HepG2 (cell line): ENCODE results near the gene RECK. TPM values are rescaled to one million over a fixed set of nuclear protein-coding genes. Genes with fewer than 3 reads are reported as not detected.

Source experiments
- ATAC-seq: fragments of 200-7000 bp; cut with Tn5 transposase; 3 replicates; pipeline ENCODE4 v1.9.1; 2020; ENCODE audit warnings: mild to moderate bottlenecking, moderate library complexity
- BruUV-seq: library from RNA; stranded (reverse); fragments of 400-500 nt; replicated peaks from 2 replicates; lab custom pipeline; 2021; lab: Mats Ljungman, UMichigan
- CTCF ChIA-PET: fragments of 300-600 bp; formaldehyde crosslinking; extraction: SDS; loops from one replicate; lab custom pipeline; 2021; ENCODE audit warnings: low total read pairs, inconsistent platforms, low intra/inter-chr PET ratio; lab: Yijun Ruan, JAX
- POLR2A ChIA-PET: fragments of 350-600 bp; sonication (Branson Sonifier 250); formaldehyde crosslinking; loops from one replicate; lab custom pipeline; 2020; ENCODE audit warnings: antibody characterized with exemption, inconsistent platforms; lab: Yijun Ruan, JAX
- DNase-seq: peaks from one replicate; pipeline ENCODE4 v3.0.0-alpha.2; 2015; ENCODE audit warnings: low spot score
- FAIRE-seq: peaks from 3 replicates; lab custom pipeline; 2011; peaks lifted over from hg19 to GRCh38; lab: Jason Lieb, UNC
- H2AFZ ChIP-seq: one replicate; pipeline ENCODE4 v1.6.1; 2011; ENCODE audit warnings: low read length, inconsistent platforms
- H3K27ac ChIP-seq: fragments of 300-600 bp; 3 replicates; pipeline ENCODE4 v1.8.0; 2011; ENCODE audit warnings: mixed run types, mild to moderate bottlenecking, mixed read lengths, low read length, inconsistent platforms; ENCODE audit not compliant: insufficient read depth; ENCODE audit errors: extremely low read length
- H3K27me3 ChIP-seq, 2 experiments: fragments of 200-600 bp in 1 of 2; 2 replicates in 1 of 2; 3 replicates in 1 of 2; pipeline versions ENCODE4 v1.6.0 to v1.8.0; 2011; ENCODE audit warnings: low read length in 2 of 2, mild to moderate bottlenecking in 2 of 2, moderate library complexity in 2 of 2, inconsistent platforms in 1 of 2; ENCODE audit not compliant: insufficient read depth in 2 of 2, control insufficient read depth in 1 of 2
- H3K36me3 ChIP-seq, 2 experiments: fragments of 200-600 bp in 1 of 2; replicated peaks in 1 of 2; 2 replicates in 1 of 2; 3 replicates in 1 of 2; pipeline versions ENCODE4 v1.5.1 to v1.8.0; 2011; ENCODE audit warnings: low read length in 2 of 2, inconsistent platforms in 1 of 2; ENCODE audit not compliant: insufficient read depth in 2 of 2, control insufficient read depth in 1 of 2
- H3K4me1 ChIP-seq: 2 replicates; pipeline ENCODE4 v1.5.1; 2012; ENCODE audit warnings: low read length, inconsistent platforms; ENCODE audit not compliant: insufficient read depth
- H3K4me2 ChIP-seq: 2 replicates; pipeline ENCODE4 v1.6.0; 2011; ENCODE audit warnings: low read depth, low read length, inconsistent platforms
- H3K4me3 ChIP-seq, 3 experiments: fragments of 200-600 bp in 1 of 3; sonication (generic), shearing (Covaris generic) in 1 of 3; replicated peaks in 1 of 3; 2 replicates each; pipeline ENCODE4 v1.5.1; 2011 to 2016; ENCODE audit warnings: low read length in 3 of 3, inconsistent platforms in 2 of 3, low read depth in 2 of 3, mild to moderate bottlenecking in 2 of 3, control low read depth in 1 of 3, mixed read lengths in 1 of 3; ENCODE audit not compliant: insufficient read depth in 1 of 3
- H3K79me2 ChIP-seq: one replicate; pipeline ENCODE4 v1.6.1; 2011; ENCODE audit warnings: low read length, inconsistent platforms; ENCODE audit not compliant: insufficient read depth
- H3K9ac ChIP-seq: 2 replicates; pipeline ENCODE4 v1.6.0; 2011; ENCODE audit warnings: mild to moderate bottlenecking, low read depth, low read length, inconsistent platforms; ENCODE audit not compliant: insufficient read depth
- H3K9me3 ChIP-seq: 2 replicates; pipeline ENCODE4 v1.5.1; 2012; ENCODE audit warnings: mild to moderate bottlenecking, low read length
- H4K20me1 ChIP-seq: 2 replicates; pipeline ENCODE4 v1.6.0; 2011; ENCODE audit warnings: inconsistent platforms, mild to moderate bottlenecking, low read length, moderate library complexity; ENCODE audit not compliant: insufficient read depth
- BCL6 ChIP-seq: IDR thresholded peaks from 2 replicates; pipeline ENCODE4 v1.6.1; 2016; ENCODE audit warnings: missing genetic modification reagents, missing compliant biosample characterization
- DBP ChIP-seq: sonication (generic); formaldehyde crosslinking; IDR thresholded peaks from 2 replicates; pipeline ENCODE4 v1.4.0; 2020; ENCODE audit warnings: missing genetic modification reagents; ENCODE audit errors: not compliant biosample characterization
- E2F2 ChIP-seq: sonication (generic); formaldehyde crosslinking; IDR thresholded peaks from 2 replicates; pipeline ENCODE4 v1.4.0; 2020; ENCODE audit warnings: missing genetic modification reagents, borderline replicate concordance
- EED ChIP-seq: sonication (generic); formaldehyde crosslinking; IDR thresholded peaks from 2 replicates; pipeline ENCODE4 v1.5.0; 2020; ENCODE audit warnings: mild to moderate bottlenecking, missing genetic modification reagents
- GMEB2 ChIP-seq: IDR thresholded peaks from 2 replicates; pipeline ENCODE4 v1.6.1; 2016; ENCODE audit warnings: missing biosample characterization, missing genetic modification reagents, low read depth
- KMT2A ChIP-seq: sonication (generic); formaldehyde crosslinking; IDR thresholded peaks from 2 replicates; pipeline ENCODE4 v1.4.0; 2020; ENCODE audit warnings: missing genetic modification reagents
- NPAS2 ChIP-seq: sonication (generic); formaldehyde crosslinking; IDR thresholded peaks from 2 replicates; pipeline ENCODE4 v1.8.0; 2022; ENCODE audit warnings: mild to moderate bottlenecking, missing genetic modification reagents, borderline replicate concordance
- RBM39 ChIP-seq: fragments of 200-400 bp; formaldehyde crosslinking; IDR thresholded peaks from one replicate; pipeline ENCODE4 v1.6.1; 2018; ENCODE audit warnings: antibody characterized with exemption, mild to moderate bottlenecking, low read depth, low read length; ENCODE audit not compliant: poor library complexity, severe bottlenecking
- SMARCE1 ChIP-seq: fragments of 450-650 bp; IDR thresholded peaks from 2 replicates; pipeline ENCODE4 v1.6.1; 2017; ENCODE audit warnings: borderline replicate concordance
- SP1 ChIP-seq, 2 experiments: fragments of 450-650 bp in 1 of 2; sonication (generic) in 1 of 2; formaldehyde crosslinking in 1 of 2; IDR thresholded peaks; 2 replicates each; pipeline versions ENCODE4 v1.4.0 to v1.6.1; 2016 to 2020; ENCODE audit warnings: missing genetic modification reagents in 1 of 2
- ZMYM2 ChIP-seq: sonication (generic); formaldehyde crosslinking; IDR thresholded peaks from 2 replicates; pipeline ENCODE4 v1.8.0; 2022; ENCODE audit warnings: mild to moderate bottlenecking, missing genetic modification reagents
- ZNF543 ChIP-seq: sonication (generic); formaldehyde crosslinking; IDR thresholded peaks from 2 replicates; pipeline ENCODE4 v1.4.0; 2020; ENCODE audit warnings: mild to moderate bottlenecking, missing genetic modification reagents
- ZSCAN22 ChIP-seq: sonication (generic); formaldehyde crosslinking; IDR thresholded peaks from 2 replicates; pipeline ENCODE4 v1.4.0; 2020; ENCODE audit warnings: mild to moderate bottlenecking, missing genetic modification reagents
- WGBS: methylation state at CpG from one replicate; pipeline ENCODE4 v1.1.6; 2017; ENCODE audit warnings: low lambda C conversion rate; 5-methylcytosine and 5-hydroxymethylcytosine counted together
- in situ Hi-C: cut with HindIII; loops from 2 replicates; pipeline ENCODE4 v1.10.0; 2017; ENCODE audit warnings: low pct_unique_long_range_greater_than_20kb; ENCODE audit not compliant: extremely low pct_ligation_motif_present
- intact Hi-C: fragments of 100-400 bp; cut with micrococcal nuclease; formaldehyde crosslinking; loops from one replicate; pipeline ENCODE4 v1.10.0; 2022; ENCODE audit not compliant: unreplicated experiment
- polyA plus RNA-seq, 8 experiments: library from polyadenylated mRNA; depleted of rRNA in 3 of 8; stranded (reverse) in 7 of 8; unstranded in 1 of 8; fragments of >200 nt; fragmentation: Illumina TruSeq in 4 of 8; extraction: Trizol in 4 of 8; gene quantifications; 2 replicates each; pipeline versions ENCODE4 v1.2.1 to v1.2.3, GENCODE V29; 2011 to 2016; ENCODE audit warnings: low read depth in 4 of 8, missing spikeins in 1 of 8, mixed read lengths in 1 of 8; ENCODE audit not compliant: insufficient read depth in 1 of 8
- total RNA-seq, 5 experiments: library from RNA; depleted of rRNA; stranded (reverse); fragments of >200 nt; fragmentation: Illumina TruSeq; extraction: Trizol; gene quantifications; 2 replicates each; pipeline ENCODE4 v1.2.3, GENCODE V29; 2016; ENCODE audit warnings: low read depth in 1 of 5
- TF ChIP-seq, protein P1 (sequence below): sonication (generic); formaldehyde crosslinking; IDR thresholded peaks from 2 replicates; pipeline ENCODE4 v1.4.0; 2020; ENCODE audit warnings: missing genetic modification reagents

The RECK gene
- total and polyA plus RNA-seq, 2 of the 13 experiments (the other 11 are each of a cell fraction or from before 2014, with no cell fraction given), result 3.1 to 4.8 TPM

- ATAC-seq (no peak), DNase-seq (no peak)
- TF ChIP-seq, protein P1, sequence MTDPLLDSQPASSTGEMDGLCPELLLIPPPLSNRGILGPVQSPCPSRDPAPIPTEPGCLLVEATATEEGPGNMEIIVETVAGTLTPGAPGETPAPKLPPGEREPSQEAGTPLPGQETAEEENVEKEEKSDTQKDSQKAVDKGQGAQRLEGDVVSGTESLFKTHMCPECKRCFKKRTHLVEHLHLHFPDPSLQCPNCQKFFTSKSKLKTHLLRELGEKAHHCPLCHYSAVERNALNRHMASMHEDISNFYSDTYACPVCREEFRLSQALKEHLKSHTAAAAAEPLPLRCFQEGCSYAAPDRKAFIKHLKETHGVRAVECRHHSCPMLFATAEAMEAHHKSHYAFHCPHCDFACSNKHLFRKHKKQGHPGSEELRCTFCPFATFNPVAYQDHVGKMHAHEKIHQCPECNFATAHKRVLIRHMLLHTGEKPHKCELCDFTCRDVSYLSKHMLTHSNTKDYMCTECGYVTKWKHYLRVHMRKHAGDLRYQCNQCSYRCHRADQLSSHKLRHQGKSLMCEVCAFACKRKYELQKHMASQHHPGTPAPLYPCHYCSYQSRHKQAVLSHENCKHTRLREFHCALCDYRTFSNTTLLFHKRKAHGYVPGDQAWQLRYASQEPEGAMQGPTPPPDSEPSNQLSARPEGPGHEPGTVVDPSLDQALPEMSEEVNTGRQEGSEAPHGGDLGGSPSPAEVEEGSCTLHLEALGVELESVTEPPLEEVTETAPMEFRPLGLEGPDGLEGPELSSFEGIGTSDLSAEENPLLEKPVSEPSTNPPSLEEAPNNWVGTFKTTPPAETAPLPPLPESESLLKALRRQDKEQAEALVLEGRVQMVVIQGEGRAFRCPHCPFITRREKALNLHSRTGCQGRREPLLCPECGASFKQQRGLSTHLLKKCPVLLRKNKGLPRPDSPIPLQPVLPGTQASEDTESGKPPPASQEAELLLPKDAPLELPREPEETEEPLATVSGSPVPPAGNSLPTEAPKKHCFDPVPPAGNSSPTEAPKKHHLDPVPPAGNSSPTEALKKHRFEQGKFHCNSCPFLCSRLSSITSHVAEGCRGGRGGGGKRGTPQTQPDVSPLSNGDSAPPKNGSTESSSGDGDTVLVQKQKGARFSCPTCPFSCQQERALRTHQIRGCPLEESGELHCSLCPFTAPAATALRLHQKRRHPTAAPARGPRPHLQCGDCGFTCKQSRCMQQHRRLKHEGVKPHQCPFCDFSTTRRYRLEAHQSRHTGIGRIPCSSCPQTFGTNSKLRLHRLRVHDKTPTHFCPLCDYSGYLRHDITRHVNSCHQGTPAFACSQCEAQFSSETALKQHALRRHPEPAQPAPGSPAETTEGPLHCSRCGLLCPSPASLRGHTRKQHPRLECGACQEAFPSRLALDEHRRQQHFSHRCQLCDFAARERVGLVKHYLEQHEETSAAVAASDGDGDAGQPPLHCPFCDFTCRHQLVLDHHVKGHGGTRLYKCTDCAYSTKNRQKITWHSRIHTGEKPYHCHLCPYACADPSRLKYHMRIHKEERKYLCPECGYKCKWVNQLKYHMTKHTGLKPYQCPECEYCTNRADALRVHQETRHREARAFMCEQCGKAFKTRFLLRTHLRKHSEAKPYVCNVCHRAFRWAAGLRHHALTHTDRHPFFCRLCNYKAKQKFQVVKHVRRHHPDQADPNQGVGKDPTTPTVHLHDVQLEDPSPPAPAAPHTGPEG (CRISPR knock-in tag), result no peak
- TF ChIP-seq ZSCAN22 (CRISPR knock-in tag) (no peak), DBP (CRISPR knock-in tag) (no peak), KMT2A (CRISPR knock-in tag) (no peak), SMARCE1 (no peak), BCL6 (CRISPR knock-in tag) (no peak), EED (CRISPR knock-in tag) (no peak), ZMYM2 (CRISPR knock-in tag) (no peak), ZNF543 (no peak), RBM39 (no peak), GMEB2 (CRISPR knock-in tag) (no peak), NPAS2 (no peak), SP1 (IDR thresholded peaks at IDR 0.05) (no peak), SP1 (CRISPR knock-in tag; IDR thresholded peaks at IDR 0.05) (no peak), E2F2 (CRISPR knock-in tag) (no peak)
These were observed 17.6 kb upstream of the RECK start for GRCh38 chr9:36018891-36019720.

More at GRCh38 chr9:36018891-36019720, 17.6 kb upstream of the RECK start:
- H3K4me2 ChIP-seq, result no peak overlapping the region
- BruUV-seq, result no TSS peak
- no peaks in the 10 kb centered on the region for H3K9me3 ChIP-seq
- ChIA-PET POLR2A (no interaction called here), CTCF (no interaction called here)
- no peaks in the 10 kb centered on the region for H3K36me3 ChIP-seq
- no peak overlapping the region for H3K27ac ChIP-seq
- no peaks in the 10 kb centered on the region for H4K20me1 ChIP-seq
- intact Hi-C loops (no loop called here), in situ Hi-C loops (no loop called here)
- 29% methylated on average over 6 of the region's 6 CpGs for WGBS
- no peaks in the 10 kb centered on the region for H3K79me2 ChIP-seq
- H3K9ac ChIP-seq, result no peak overlapping the region
- H3K4me3 ChIP-seq, result no peak overlapping the region
- peaks cover 0 to 6% of the 10 kb centered on the region in 2 experiments; a peak in 1 of 5 replicates for H3K27me3 ChIP-seq
- no peaks in the 10 kb centered on the region; the same call in 1 of the 2 replicates for H3K4me1 ChIP-seq
- no peak overlapping the region for H2AFZ ChIP-seq
- FAIRE-seq, result no peak
